CD4-positive, alpha-beta T cell treated with Interferon gamma for 1 hour (primary cell): Measurements from ENCODE around the gene CASS4.

Experiments used
- DNase-seq: peaks from one replicate; pipeline ENCODE4 v3.0.0-alpha.2; 2020

Gene CASS4

GRCh38 chr20:56426026-56426425 is 14.0 kb downstream of the CASS4 start:
- DNase-seq, result no peak

DNA sequence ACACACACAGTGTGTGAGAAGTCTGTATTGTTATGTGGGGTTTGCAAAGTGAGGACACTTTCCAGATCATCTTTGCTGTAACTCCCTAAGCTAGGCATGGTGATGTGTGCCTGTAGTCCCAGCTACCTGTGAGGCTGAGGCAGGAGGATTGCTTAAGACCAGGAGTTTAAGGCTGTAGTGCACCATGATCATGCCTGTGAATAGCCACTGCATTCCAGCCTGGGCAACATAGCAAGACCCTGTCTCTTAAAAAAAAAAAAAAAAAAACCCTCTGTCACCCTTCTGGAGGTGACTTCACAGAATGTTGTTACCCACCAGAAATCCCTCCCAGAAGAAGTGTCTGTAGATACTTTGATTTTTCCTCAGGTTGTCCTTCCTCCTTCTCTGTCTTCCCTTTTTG is 14.9 kb downstream of the CASS4 start:
- no peak for DNase-seq

DNA sequence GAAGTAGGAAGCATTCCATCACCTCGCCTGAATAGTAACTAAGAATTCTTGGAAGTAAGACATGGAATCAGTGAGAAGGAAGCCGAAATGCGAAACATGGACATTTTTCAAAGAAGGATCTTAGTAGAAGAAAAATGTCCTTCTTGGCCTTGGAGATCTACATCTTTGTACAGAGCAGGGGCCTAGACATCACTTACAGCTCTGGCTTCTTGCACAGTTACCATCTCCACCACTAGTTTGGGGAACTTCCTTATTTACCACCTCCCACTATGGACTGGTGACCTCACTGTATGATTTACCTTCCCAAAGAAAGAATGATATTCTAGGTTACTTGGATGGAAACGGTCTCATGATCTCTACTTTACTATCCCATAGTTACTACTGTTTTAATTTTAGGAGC is 15.7 kb downstream of the CASS4 start:
- DNase-seq, result no peak

- no peak for DNase-seq
Measured at GRCh38 chr20:56428410-56428809, 16.4 kb downstream of the CASS4 start.

GRCh38 chr20:56428881-56429280 is 16.8 kb downstream of the CASS4 start:
- DNase-seq, result no peak

DNA sequence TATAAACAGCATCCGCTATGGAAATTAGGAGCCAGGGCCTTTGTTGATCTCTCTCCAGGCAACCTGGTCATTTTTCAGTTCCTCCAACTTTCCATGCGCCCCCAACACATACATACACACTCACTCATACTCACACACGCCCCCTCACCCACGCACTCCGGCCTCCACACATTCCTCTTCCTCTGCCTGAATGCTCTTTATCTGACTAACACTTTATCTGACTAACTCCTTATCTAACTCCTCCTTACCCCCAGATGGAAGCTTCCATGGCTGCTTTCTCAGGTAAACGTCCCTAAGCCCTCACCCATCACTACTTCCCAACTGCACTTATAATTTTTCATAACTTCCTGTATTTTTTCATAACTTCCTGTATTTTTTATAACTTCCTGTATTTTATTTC is 17.4 kb downstream of the CASS4 start:
- no peak for DNase-seq

DNA sequence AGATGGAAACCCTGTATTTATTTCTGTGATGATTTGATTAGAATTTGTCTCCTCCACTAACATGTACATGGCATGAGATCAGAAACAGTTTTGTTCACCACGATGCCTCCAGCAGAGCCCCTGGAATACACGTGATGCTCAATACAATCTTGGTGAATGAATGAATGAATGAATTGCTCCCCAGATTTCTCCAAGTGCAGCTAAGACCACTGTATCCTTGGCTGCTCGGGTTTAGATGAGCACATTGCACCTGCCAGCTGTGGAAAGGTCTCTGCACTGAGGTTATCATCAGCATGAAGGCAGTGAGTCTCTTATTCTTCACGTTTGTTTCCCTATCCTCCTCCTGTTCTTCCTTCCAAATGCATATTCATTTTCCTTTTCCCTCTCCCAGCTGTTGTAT is 17.9 kb downstream of the CASS4 start:
- DNase-seq, result no peak

DNA sequence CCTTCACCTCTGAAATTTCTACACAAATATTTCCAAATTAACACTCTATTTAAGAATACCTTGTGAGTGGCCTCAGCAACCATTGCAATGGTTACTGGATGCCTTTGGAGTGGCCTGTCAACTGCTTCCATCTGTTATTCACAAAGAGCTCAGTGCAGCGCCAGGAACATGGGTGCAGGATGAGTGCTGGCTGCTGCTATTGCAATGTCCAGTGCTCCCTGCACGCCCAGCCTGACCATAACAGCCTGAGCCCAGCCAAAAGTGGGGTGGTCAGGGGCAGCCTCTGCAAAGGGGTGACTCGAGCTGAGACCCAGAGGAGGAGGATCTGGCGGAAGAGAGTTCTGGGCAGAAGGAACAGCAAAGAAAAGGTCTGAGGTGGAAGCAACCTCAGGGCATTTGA is 18.4 kb downstream of the CASS4 start:
- no peak for DNase-seq

DNA sequence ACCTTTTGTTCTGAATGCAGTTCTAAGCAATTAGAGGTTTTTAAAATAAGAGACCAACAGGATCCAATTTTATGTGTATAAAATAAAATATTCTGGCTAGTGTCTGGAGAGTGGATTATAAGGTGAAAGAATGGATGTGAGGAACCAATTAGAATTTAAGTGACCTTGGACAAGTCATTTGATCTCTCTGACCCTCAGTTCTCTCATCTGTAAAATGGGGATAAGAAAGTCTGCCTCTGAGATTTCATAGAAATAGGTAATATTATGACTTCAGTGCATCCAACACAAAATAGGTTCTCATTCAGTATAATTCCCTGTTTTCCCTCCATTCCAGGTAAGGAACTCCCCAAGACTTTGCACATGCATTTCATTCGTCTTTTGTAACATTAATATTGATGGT is 18.9 kb downstream of the CASS4 start:
- no peak for DNase-seq

- DNase-seq, result no peak
Measured at GRCh38 chr20:56431471-56431870, 19.4 kb downstream of the CASS4 start.

DNA sequence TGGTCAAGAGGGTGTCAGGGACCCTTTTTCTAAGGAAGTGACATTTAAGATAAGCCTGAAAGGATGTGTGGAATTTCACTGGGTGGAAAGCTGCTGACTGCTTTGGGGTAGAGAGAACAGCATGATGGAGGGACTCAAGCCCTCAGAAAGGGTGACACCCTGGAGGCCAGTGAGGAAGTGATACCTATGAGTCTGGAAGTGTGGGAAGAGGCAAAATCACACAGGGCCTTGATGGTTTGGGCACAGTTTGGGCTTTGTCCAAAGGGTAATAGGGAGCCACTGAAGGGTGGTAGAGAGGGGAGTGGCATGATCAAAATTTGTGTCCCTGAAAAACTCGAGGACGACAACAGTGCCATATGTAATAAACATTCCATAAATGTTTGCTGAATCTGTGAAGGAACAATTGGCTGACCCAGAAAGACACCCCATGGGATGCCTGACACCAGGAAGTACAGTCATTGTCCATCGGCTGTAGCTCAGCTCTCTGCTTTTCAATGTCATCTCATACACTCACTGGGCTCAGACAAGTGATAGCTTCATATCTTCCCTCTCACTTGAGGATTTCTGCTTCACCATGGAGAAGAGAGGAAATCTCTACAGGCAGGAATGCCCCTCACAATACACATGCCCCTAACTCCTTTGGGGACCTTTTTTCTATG is 21.3 kb downstream of the CASS4 start:
- no peak for DNase-seq

- no peak for DNase-seq
Measured at GRCh38 chr20:56433880-56434255, 21.8 kb downstream of the CASS4 start.

DNA sequence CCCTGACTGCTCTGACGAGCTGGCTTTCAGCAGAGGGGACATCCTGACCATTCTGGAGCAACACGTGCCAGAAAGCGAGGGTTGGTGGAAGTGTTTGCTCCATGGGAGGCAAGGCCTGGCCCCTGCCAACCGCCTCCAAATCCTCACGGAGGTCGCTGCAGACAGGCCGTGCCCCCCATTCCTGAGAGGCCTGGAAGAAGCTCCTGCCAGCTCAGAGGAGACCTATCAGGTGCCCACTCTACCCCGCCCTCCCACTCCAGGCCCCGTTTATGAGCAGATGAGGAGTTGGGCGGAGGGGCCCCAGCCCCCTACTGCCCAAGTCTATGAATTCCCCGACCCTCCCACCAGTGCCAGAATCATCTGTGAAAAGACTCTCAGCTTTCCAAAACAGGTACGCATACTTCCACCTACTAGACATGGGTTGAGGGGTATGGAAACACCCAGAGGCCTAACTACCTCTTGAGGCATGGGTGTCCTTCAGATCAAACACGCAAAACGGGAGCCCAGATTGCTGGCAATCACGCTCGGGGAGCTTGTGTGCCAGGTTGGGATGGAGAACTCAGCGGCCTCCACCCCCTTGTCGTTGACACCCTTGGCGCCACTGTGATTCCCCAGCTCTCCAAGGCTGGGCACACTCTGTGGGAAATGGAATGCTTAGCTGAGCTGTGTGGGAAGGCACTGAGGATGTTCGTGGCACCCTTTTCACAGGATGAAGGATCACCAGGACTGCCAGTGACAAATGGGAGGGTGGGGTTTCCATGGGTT is 25.3 kb downstream of the CASS4 start:
- no peak for DNase-seq

DNA sequence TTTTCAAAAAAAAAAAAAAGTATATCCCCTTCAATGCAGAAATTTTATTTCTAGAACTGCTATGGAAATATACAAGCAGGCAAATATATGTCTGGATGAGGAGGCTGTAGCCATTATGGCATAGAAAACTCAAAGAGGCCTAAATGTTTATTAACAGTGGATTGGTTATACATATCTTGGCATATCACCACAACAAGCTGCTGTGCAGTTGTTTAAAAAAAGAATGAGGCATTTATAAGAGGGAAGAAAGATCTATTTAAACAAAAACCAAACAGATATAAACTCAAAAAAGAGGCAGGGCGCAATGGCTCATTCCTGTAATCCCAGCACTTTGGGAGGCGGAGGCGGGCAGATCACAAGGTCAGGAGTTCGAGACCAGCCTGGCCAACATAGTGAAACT is 26.2 kb downstream of the CASS4 start:
- DNase-seq, result no peak

GRCh38 chr20:56439771-56440291 is 27.8 kb downstream of the CASS4 start:
- no peak for DNase-seq

GRCh38 chr20:56440346-56441007 is 28.4 kb downstream of the CASS4 start:
- DNase-seq, result peak; percentile 42

GRCh38 chr20:56442389-56443365 is 30.6 kb downstream of the CASS4 start:
- DNase-seq, result no peak

DNA sequence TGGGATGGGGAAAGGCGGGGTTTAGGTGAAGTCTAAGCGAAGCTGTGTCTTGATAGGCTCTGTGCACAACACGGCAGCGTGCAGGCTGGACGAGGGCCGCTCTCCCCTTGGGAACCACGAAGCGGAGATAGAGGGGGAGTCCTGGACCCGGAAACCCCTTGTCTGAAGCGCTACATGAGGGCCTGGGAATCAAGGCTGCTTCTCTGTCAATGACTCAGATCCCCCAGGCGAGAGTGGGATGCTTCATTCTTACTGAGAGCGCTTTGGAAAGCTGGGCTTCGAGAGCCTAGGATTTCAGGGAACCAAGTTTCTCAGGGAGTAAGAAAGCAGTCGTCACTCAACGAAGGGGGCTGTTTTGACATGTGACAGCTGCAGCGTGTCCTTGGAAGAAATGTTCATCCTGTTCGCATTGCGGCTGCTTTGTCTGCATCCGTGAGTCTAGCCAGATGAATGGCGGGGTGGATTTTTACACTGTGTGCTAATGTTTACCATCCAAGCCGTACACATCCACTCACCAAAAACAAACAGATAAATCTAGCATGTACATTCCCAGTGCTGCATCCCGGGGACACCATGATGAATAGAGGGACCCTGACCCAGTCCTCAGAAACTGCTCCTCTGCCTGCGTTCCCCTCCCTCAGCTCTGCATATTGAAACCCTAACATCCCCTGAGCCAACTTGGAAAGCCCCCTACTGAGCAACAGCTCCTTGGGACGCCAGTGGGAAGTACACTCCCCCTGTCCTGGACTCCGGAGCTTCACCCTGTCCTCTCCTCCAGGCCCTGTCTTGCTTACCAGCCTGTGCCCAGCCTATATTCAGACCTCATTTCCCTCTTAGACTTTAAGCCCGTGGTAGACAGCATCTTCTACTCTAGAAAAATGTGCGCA is 31.8 kb downstream of the CASS4 start:
- DNase-seq, result no peak

DNA sequence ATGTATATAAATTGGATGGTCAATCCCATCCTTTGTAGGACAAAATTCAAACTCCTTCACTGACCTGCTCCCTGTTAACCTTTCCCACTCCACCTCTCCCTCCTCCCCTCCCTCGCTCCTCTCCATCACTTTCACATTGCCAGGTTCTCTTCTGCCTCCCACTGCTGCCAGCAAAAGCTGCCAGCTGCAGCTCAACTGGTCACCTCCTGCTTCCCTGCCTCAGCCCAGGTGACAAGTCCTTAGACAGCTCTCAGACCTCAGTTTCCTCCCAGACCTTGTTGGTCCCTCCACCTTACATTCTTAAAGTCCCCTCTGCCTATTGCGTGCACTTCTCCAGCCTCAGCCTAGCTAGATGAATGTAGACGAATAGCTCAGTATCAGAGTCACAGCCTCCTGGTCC is 33.1 kb downstream of the CASS4 start:
- DNase-seq, result no peak

- DNase-seq, result no peak
Measured at GRCh38 chr20:56445540-56445939, 33.5 kb downstream of the CASS4 start.

GRCh38 chr20:56447227-56447626 is 35.2 kb downstream of the CASS4 start:
- no peak for DNase-seq

DNA sequence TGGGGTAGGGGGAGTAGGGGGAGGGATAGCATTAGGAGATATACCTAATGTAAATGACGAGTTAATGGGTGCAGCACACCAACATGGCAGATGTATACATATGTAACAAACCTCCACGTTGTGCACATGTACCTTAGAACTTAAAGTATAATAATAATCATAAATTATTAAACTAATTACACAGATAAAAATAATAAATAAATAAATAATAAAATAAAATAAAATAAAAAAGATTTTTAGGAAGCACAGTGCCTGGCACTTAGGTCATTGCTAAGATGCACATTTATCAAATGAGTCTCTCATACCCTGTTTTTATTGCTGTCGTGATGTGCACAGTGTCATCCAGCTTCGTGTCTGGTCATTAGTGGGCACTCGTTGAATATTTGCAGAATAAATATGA is 37.4 kb downstream of the CASS4 start:
- DNase-seq, result no peak
